ENCODE results near the gene PSMB3. TPM values are rescaled to one million over a fixed set of nuclear protein-coding genes. Genes with fewer than 3 reads are reported as not detected.

PSMB3 gene
- total RNA-seq, 1 donor from 2014 or later, result 337 TPM

GRCh38 chr17:38709864-38710603 lies 42.5 kb upstream of the PSMB3 start:
- Mint-ChIP-seq H3K4me1 (ENCODE audit: low read depth) (peaks cover 40% of the 10 kb centered on the region), H3K36me3 (ENCODE audit: low read depth) (peaks cover 77% of the 10 kb centered on the region), H3K27ac (no peak overlapping the region), H3K4me3 (ENCODE audit: low read depth) (no peak overlapping the region), H3K27me3 (ENCODE audit: low read depth) (no peaks in the 10 kb centered on the region), H3K9me3 (no peaks in the 10 kb centered on the region)
- intact Hi-C loops (cut with micrococcal nuclease), result no loop called here
- no peak for DNase-seq (ENCODE audit: low spot score)

- H3K9me3 Mint-ChIP-seq, result no peaks in the 10 kb centered on the region
- no peak for DNase-seq (ENCODE audit: low spot score)
- H3K36me3 Mint-ChIP-seq (ENCODE audit: low read depth), result peaks cover 83% of the 10 kb centered on the region
Measured at GRCh38 chr17:38710604-38710962, 42.0 kb upstream of the PSMB3 start.

GRCh38 chr17:38710985-38711384 lies 41.6 kb upstream of the PSMB3 start:
- H3K4me3 Mint-ChIP-seq (ENCODE audit: low read depth), result no peak overlapping the region
- no peaks in the 10 kb centered on the region for H3K27me3 Mint-ChIP-seq (ENCODE audit: low read depth)
- no peak overlapping the region for H3K27ac Mint-ChIP-seq
- DNase-seq (ENCODE audit: low spot score), result no peak
- no peaks in the 10 kb centered on the region for H3K9me3 Mint-ChIP-seq
- intact Hi-C loops (cut with micrococcal nuclease), result no loop called here
- H3K36me3 Mint-ChIP-seq (ENCODE audit: low read depth), result peaks cover 87% of the 10 kb centered on the region
- H3K4me1 Mint-ChIP-seq (ENCODE audit: low read depth), result peaks cover 49% of the 10 kb centered on the region

More at GRCh38 chr17:38710604-38710962, 42.0 kb upstream of the PSMB3 start:
- intact Hi-C loops (cut with micrococcal nuclease), result no loop called here
- Mint-ChIP-seq H3K4me3 (ENCODE audit: low read depth) (no peak overlapping the region), H3K4me1 (ENCODE audit: low read depth) (peaks cover 45% of the 10 kb centered on the region), H3K27me3 (ENCODE audit: low read depth) (no peaks in the 10 kb centered on the region), H3K27ac (no peak overlapping the region)

DNA sequence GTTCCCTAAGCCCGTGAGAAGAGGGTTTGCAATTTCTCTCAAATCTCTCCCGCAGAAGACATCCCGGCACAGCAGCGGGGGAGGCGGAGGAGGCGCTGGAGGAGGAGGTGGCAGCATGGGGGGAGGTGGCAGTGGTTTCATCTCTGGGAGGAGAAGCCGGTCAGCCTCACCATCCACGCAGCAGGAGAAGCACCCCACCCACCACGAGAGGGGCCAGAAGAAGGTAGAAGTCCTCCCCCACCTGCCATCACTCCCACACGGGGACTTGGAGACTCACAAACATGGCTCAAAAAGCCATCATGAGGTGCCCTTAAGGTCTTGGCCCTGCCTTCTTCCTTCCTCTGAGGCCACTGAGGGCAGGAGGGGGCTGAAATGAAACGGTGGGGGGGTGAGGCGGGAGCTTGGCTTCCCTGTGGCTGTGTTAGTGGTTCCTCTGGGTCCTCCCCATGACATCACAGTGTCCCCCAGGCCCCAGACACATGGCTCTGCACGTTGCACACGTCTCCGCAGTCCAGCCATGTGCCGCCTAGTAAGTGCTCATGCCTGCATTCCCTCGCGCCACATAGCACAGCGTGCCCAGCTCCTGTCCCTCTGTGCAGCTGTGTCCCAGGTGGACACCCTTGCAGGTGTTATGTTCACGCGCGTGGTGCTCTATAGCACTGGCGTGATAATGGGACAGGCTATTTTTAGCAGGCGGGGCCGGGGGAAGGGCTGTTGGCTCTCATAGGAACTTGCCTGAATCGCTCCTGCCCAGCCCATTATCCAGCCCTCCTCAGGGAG lies 40.6 kb upstream of the PSMB3 start:
- peaks cover 51% of the 10 kb centered on the region for H3K4me1 Mint-ChIP-seq (ENCODE audit: low read depth)
- intact Hi-C loops (cut with micrococcal nuclease), result no loop called here
- peaks cover 89% of the 10 kb centered on the region for H3K36me3 Mint-ChIP-seq (ENCODE audit: low read depth)

GRCh38 chr17:38712593-38712992 lies 39.9 kb upstream of the PSMB3 start:
- intact Hi-C loops (cut with micrococcal nuclease), result no loop called here
- Mint-ChIP-seq H3K4me3 (ENCODE audit: low read depth) (no peak overlapping the region), H3K27me3 (ENCODE audit: low read depth) (no peaks in the 10 kb centered on the region), H3K27ac (no peak overlapping the region), H3K9me3 (no peaks in the 10 kb centered on the region), H3K36me3 (ENCODE audit: low read depth) (peaks cover 87% of the 10 kb centered on the region), H3K4me1 (ENCODE audit: low read depth) (peaks cover 47% of the 10 kb centered on the region)
- no peak for DNase-seq (ENCODE audit: low spot score)

More for the DNA sequence above, 40.6 kb upstream of the PSMB3 start:
- H3K4me3 Mint-ChIP-seq (ENCODE audit: low read depth), result no peak overlapping the region
- DNase-seq (ENCODE audit: low spot score), result no peak
- no peak overlapping the region for H3K27ac Mint-ChIP-seq
- no peaks in the 10 kb centered on the region for H3K9me3 Mint-ChIP-seq
- H3K27me3 Mint-ChIP-seq (ENCODE audit: low read depth), result no peaks in the 10 kb centered on the region

GRCh38 chr17:38713456-38714075 lies 39.0 kb upstream of the PSMB3 start:
- Mint-ChIP-seq H3K9me3 (no peaks in the 10 kb centered on the region), H3K4me3 (ENCODE audit: low read depth) (no peak overlapping the region), H3K4me1 (ENCODE audit: low read depth) (peaks cover 41% of the 10 kb centered on the region), H3K27me3 (ENCODE audit: low read depth) (no peaks in the 10 kb centered on the region), H3K36me3 (ENCODE audit: low read depth) (peaks cover 89% of the 10 kb centered on the region), H3K27ac (no peak overlapping the region)
- no peak for DNase-seq (ENCODE audit: low spot score)
- intact Hi-C loops (cut with micrococcal nuclease), result no loop called here

DNA sequence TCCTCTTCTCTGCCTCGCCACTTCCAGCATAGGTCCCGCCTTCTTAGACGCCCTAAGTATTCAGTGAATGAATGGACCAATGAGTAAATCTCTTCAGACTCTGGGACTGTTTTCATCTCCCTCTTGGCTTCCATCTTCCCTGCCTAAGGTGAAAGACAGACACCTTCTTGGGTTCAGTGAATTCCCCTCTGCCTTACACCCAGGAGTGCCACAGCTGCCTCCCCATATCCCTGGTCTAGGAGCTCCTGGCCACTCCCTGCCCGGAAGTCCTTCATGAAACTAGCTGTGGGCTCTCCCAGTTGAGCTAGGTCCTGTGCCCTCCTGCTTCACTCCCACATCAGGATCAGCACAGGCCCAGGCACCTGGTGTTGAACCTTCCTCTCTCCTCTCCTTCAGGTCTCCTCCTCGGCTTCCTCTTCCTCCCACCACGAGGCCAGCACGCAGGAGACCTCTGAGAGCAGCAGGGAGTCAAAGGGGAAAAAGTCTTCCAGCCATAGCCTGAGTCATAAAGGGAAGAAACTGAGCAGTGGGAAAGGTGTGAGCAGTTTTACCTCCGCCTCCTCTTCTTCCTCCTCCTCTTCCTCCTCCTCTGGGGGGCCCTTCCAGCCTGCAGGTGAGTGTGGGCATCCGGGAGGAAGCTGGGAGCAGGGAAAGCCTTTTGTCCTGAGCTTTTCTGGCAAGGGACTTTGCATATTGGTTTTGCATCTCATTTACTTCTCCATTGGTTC lies 37.2 kb upstream of the PSMB3 start:
- peaks cover 83% of the 10 kb centered on the region for H3K36me3 Mint-ChIP-seq (ENCODE audit: low read depth)
- no peak overlapping the region for H3K4me3 Mint-ChIP-seq (ENCODE audit: low read depth)
- no peaks in the 10 kb centered on the region for H3K9me3 Mint-ChIP-seq
- no peaks in the 10 kb centered on the region for H3K27me3 Mint-ChIP-seq (ENCODE audit: low read depth)
- peaks cover 29% of the 10 kb centered on the region for H3K4me1 Mint-ChIP-seq (ENCODE audit: low read depth)
- no peak for DNase-seq (ENCODE audit: low spot score)
- peak overlapping the region; percentile 84 for H3K27ac Mint-ChIP-seq
- intact Hi-C loops (cut with micrococcal nuclease), result no loop called here

DNA sequence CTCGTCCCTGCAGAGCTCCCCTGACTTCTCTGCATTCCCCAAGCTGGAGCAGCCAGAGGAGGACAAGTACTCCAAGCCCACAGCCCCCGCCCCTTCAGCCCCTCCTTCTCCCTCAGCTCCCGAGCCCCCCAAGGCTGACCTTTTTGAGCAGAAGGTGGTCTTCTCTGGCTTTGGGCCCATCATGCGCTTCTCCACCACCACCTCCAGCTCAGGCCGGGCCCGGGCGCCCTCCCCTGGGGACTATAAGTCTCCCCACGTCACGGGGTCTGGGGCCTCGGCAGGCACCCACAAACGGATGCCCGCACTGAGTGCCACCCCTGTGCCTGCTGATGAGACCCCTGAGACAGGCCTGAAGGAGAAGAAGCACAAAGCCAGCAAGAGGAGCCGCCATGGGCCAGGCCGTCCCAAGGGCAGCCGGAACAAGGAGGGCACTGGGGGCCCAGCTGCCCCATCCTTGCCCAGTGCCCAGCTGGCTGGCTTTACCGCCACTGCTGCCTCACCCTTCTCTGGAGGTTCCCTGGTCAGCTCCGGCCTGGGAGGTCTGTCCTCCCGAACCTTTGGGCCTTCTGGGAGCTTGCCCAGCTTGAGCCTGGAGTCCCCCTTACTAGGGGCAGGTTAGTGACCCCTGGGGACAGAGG lies 36.1 kb upstream of the PSMB3 start:
- Mint-ChIP-seq H3K4me1 (ENCODE audit: low read depth) (peaks cover 21% of the 10 kb centered on the region), H3K4me3 (ENCODE audit: low read depth) (no peak overlapping the region), H3K27ac (no peak overlapping the region), H3K27me3 (ENCODE audit: low read depth) (no peaks in the 10 kb centered on the region), H3K9me3 (no peaks in the 10 kb centered on the region), H3K36me3 (ENCODE audit: low read depth) (peaks cover 83% of the 10 kb centered on the region)
- intact Hi-C loops (cut with micrococcal nuclease), result no loop called here
- DNase-seq (ENCODE audit: low spot score), result no peak

DNA sequence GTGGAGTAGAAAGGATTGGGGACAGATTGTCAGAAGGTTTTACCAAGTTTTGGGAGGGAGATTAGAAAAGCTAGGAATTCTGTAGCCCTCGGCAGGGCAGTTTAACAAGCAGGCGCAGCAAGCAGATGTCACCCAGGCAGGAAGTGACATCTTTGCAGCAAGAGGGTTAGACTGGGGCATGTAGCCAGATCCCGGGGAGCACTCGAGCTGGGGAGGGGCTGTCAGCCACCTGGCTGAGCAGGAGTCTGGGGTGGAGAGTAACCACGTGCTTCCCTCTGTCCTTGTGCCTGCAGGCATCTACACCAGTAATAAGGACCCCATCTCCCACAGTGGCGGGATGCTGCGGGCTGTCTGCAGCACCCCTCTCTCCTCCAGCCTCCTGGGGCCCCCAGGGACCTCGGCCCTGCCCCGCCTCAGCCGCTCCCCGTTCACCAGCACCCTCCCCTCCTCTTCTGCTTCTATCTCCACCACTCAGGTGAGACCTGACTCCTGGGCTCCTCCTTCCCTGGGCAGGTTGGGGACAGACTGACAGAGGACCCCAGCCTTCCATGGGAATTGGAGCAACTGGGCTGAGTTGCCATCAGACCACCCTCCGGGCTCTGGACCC lies 35.3 kb upstream of the PSMB3 start:
- Mint-ChIP-seq H3K27me3 (ENCODE audit: low read depth) (no peaks in the 10 kb centered on the region), H3K4me3 (ENCODE audit: low read depth) (no peak overlapping the region), H3K9me3 (no peaks in the 10 kb centered on the region), H3K36me3 (ENCODE audit: low read depth) (peaks cover 77% of the 10 kb centered on the region), H3K4me1 (ENCODE audit: low read depth) (peaks cover 21% of the 10 kb centered on the region), H3K27ac (no peak overlapping the region)
- intact Hi-C loops (cut with micrococcal nuclease), result no loop called here
- no peak for DNase-seq (ENCODE audit: low spot score)

- intact Hi-C loops (cut with micrococcal nuclease), result no loop called here
- Mint-ChIP-seq H3K27me3 (ENCODE audit: low read depth) (no peaks in the 10 kb centered on the region), H3K4me3 (ENCODE audit: low read depth) (no peak overlapping the region), H3K4me1 (ENCODE audit: low read depth) (peaks cover 19% of the 10 kb centered on the region), H3K36me3 (ENCODE audit: low read depth) (peaks cover 74% of the 10 kb centered on the region), H3K9me3 (no peaks in the 10 kb centered on the region), H3K27ac (no peak overlapping the region)
- no peak for DNase-seq (ENCODE audit: low spot score)
Measured at GRCh38 chr17:38719289-38719942, 33.1 kb upstream of the PSMB3 start.

- H3K4me3 Mint-ChIP-seq (ENCODE audit: low read depth), result no peak overlapping the region
- peaks cover 72% of the 10 kb centered on the region for H3K36me3 Mint-ChIP-seq (ENCODE audit: low read depth)
- intact Hi-C loops (cut with micrococcal nuclease), result loop anchor here (10.0 kb wide), 1 partner anchor 1315 kb away; the partner anchor contains the start of genes ACACA and TADA2A
- H3K9me3 Mint-ChIP-seq, result no peaks in the 10 kb centered on the region
- no peaks in the 10 kb centered on the region for H3K27me3 Mint-ChIP-seq (ENCODE audit: low read depth)
- DNase-seq (ENCODE audit: low spot score), result no peak
- H3K4me1 Mint-ChIP-seq (ENCODE audit: low read depth), result peaks cover 14% of the 10 kb centered on the region
- H3K27ac Mint-ChIP-seq, result no peak overlapping the region
Measured at GRCh38 chr17:38719943-38720641, 32.4 kb upstream of the PSMB3 start.
